T-cell (primary cell): ENCODE data around the gene ZWINT. TPM values are rescaled to one million over a fixed set of nuclear protein-coding genes. Genes with fewer than 3 reads are reported as not detected.

Experiments
- ATAC-seq, 4 experiments: fragments of 200-7000 bp in 3 of 4; fragments of 150-1000 bp in 1 of 4; cut with Tn5 transposase; replicated peaks in 1 of 4; 1 replicate in 3 of 4; 2 replicates in 1 of 4; pipeline ENCODE4 v1.10.0; 2021; ENCODE audit warnings: moderate library complexity in 3 of 4, mild to moderate bottlenecking in 2 of 4, moderate number of reproducible peaks in 1 of 4
- CTCF ChIA-PET, 2 donors: fragments of 300-600 bp; sonication (Branson Sonifier 250); formaldehyde crosslinking; loops; one replicate each; lab custom pipeline; 2022; ENCODE audit warnings: antibody characterized with exemption in 2 of 2; lab: Charles Lee
- POLR2A ChIA-PET, 2 donors: fragments of 300-600 bp; sonication (Branson Sonifier 250); formaldehyde crosslinking; loops; one replicate each; lab custom pipeline; 2022; ENCODE audit warnings: antibody characterized with exemption in 2 of 2; lab: Charles Lee
- DNase-seq, 35 experiments: peaks; one replicate each; pipeline versions ENCODE4 v3.0.0 to v3.0.0-alpha.2; 2013 to 2023
- H3K27ac ChIP-seq: one replicate; pipeline ENCODE4 v1.5.1; 2013; ENCODE audit warnings: low read length
- H3K27me3 ChIP-seq, 2 experiments: replicated peaks in 1 of 2; 1 replicate in 1 of 2; 2 replicates in 1 of 2; pipeline versions ENCODE4 v1.6.1 to v1.7.0; 2013; ENCODE audit warnings: low read length in 1 of 2, mixed read lengths in 1 of 2; ENCODE audit not compliant: control insufficient read depth in 2 of 2, insufficient read depth in 2 of 2; ENCODE audit errors: extremely low read depth in 1 of 2
- H3K36me3 ChIP-seq, 2 donors: 1 replicate in 1 of 2; 2 replicates in 1 of 2; pipeline versions ENCODE4 v1.6.1 to v1.7.0; 2013; ENCODE audit warnings: low read length in 1 of 2; ENCODE audit not compliant: control insufficient read depth in 2 of 2, insufficient read depth in 1 of 2; ENCODE audit errors: extremely low read depth in 1 of 2
- H3K4me1 ChIP-seq, 2 experiments: 1 replicate in 1 of 2; 2 replicates in 1 of 2; pipeline versions ENCODE4 v1.6.1 to v1.7.0; 2013; ENCODE audit warnings: low read length in 2 of 2, mixed read lengths in 1 of 2; ENCODE audit not compliant: insufficient read depth in 2 of 2, control insufficient read depth in 1 of 2; ENCODE audit errors: extremely low read depth in 1 of 2
- H3K4me3 ChIP-seq, 2 donors: 1 replicate in 1 of 2; 2 replicates in 1 of 2; pipeline versions ENCODE4 v1.5.1 to v1.7.0; 2013; ENCODE audit warnings: mild to moderate bottlenecking in 2 of 2, low read length in 1 of 2, moderate library complexity in 1 of 2; ENCODE audit not compliant: control insufficient read depth in 1 of 2; ENCODE audit errors: extremely low read depth in 1 of 2
- H3K9me3 ChIP-seq: 2 replicates; pipeline ENCODE4 v1.7.0; 2013
- H3K27ac Mint-ChIP-seq, 2 donors: one replicate each; pipeline ENCODE4 v1.8.0; 2020 to 2021; ENCODE audit warnings: mild to moderate bottlenecking in 2 of 2, mixed read lengths in 2 of 2
- H3K27me3 Mint-ChIP-seq, 2 donors: one replicate each; pipeline ENCODE4 v1.8.0; 2021 to 2022; ENCODE audit warnings: mixed read lengths in 2 of 2
- H3K36me3 Mint-ChIP-seq: one replicate; pipeline ENCODE4 v1.8.0; 2021; ENCODE audit warnings: mixed read lengths
- H3K4me1 Mint-ChIP-seq, 3 donors: one replicate each; pipeline ENCODE4 v1.8.0; 2020 to 2022; ENCODE audit warnings: mixed read lengths in 3 of 3, mild to moderate bottlenecking in 1 of 3
- H3K4me3 Mint-ChIP-seq, 3 donors: one replicate each; pipeline ENCODE4 v1.8.0; 2020 to 2022; ENCODE audit warnings: mild to moderate bottlenecking in 3 of 3, mixed read lengths in 3 of 3, moderate library complexity in 3 of 3
- H3K9me3 Mint-ChIP-seq, 3 donors: one replicate each; pipeline ENCODE4 v1.8.0; 2020 to 2022; ENCODE audit warnings: mixed read lengths in 3 of 3
- WGBS: methylation state at CpG from one replicate; pipeline ENCODE4 v1.1.5; 2013; ENCODE audit warnings: missing lambda C conversion rate; ENCODE audit not compliant: insufficient coverage; 5-methylcytosine and 5-hydroxymethylcytosine counted together
- total RNA-seq, 35 experiments: library from RNA in 6 of 35; stranded (reverse) in 6 of 35; fragments of 120-200 nt in 1 of 35; gene quantifications; one replicate each; pipeline versions ENCODE4 v1.2.1 to v1.2.4 and lab custom pipeline; 2013 to 2026

Gene ZWINT
- total RNA-seq, 5 donors from 2014 or later (not counting 1 experiment from before 2014, with no cell fraction given): 2.9 to 5.3 (median 3.4) TPM

GRCh38 chr10:56327118-56327517 is 33.9 kb downstream of the ZWINT start:
- no peaks in the 10 kb centered on the region for H3K4me1 Mint-ChIP-seq
- no peaks in the 10 kb centered on the region for H3K27me3 ChIP-seq
- H3K27ac ChIP-seq: no peak overlapping the region
- no peaks in the 10 kb centered on the region for H3K27me3 Mint-ChIP-seq
- H3K9me3 Mint-ChIP-seq: peaks cover 0 to 5% (median 0%) of the 10 kb centered on the region in 3 donors
- no peaks in the 10 kb centered on the region for H3K36me3 ChIP-seq
- no CpG with 5 or more reads among the region's 3 CpGs for WGBS
- ChIA-PET CTCF (no interaction called here), POLR2A (interaction anchor here in 1 of 2 donors (0.6 kb wide), 1 partner anchor 39 kb away, joined by 3 read pairs; no protein-coding TSS in a partner anchor)
- no peak overlapping the region for H3K4me3 Mint-ChIP-seq
- no peaks in the 10 kb centered on the region for H3K36me3 Mint-ChIP-seq
- ATAC-seq (no peak), DNase-seq (no peak)
- H3K4me3 ChIP-seq: no peak overlapping the region
- H3K9me3 ChIP-seq: no peaks in the 10 kb centered on the region
- H3K4me1 ChIP-seq: no peaks in the 10 kb centered on the region
- H3K27ac Mint-ChIP-seq: no peak overlapping the region

GRCh38 chr10:56319386-56319785 is 41.7 kb downstream of the ZWINT start:
- H3K4me3 Mint-ChIP-seq: no peak overlapping the region

GRCh38 chr10:56318816-56319215 is 42.2 kb downstream of the ZWINT start:
- ChIA-PET CTCF (no interaction called here), POLR2A (no interaction called here)
- ATAC-seq (no peak), DNase-seq (no peak)
- Histone ChIP-seq H3K9me3 (no peaks in the 10 kb centered on the region), H3K27ac (no peak overlapping the region), H3K27me3 (no peaks in the 10 kb centered on the region), H3K36me3 (no peaks in the 10 kb centered on the region), H3K4me3 (no peak overlapping the region), H3K4me1 (no peaks in the 10 kb centered on the region)
- Mint-ChIP-seq H3K27ac (no peak overlapping the region), H3K27me3 (no peaks in the 10 kb centered on the region), H3K4me3 (no peak overlapping the region), H3K36me3 (no peaks in the 10 kb centered on the region), H3K4me1 (no peaks in the 10 kb centered on the region), H3K9me3 (peaks cover 0 to 14% (median 0%) of the 10 kb centered on the region in 3 donors)
- 0% methylated on average over 1 of the region's 2 CpGs for WGBS

More at GRCh38 chr10:56319386-56319785, 41.7 kb downstream of the ZWINT start:
- H3K9me3 ChIP-seq: no peaks in the 10 kb centered on the region
- DNase-seq (no peak), ATAC-seq (no peak)
- Mint-ChIP-seq H3K9me3 (peaks cover 0 to 14% (median 0%) of the 10 kb centered on the region in 3 donors), H3K27me3 (no peaks in the 10 kb centered on the region), H3K36me3 (no peaks in the 10 kb centered on the region), H3K4me1 (no peaks in the 10 kb centered on the region), H3K27ac (no peak overlapping the region)
- POLR2A ChIA-PET: no interaction called here
- no peaks in the 10 kb centered on the region for H3K36me3 ChIP-seq
- CTCF ChIA-PET: no interaction called here
- H3K4me3 ChIP-seq: no peak overlapping the region
- H3K27ac ChIP-seq: no peak overlapping the region
- H3K27me3 ChIP-seq: no peaks in the 10 kb centered on the region
- H3K4me1 ChIP-seq: no peaks in the 10 kb centered on the region

DNA sequence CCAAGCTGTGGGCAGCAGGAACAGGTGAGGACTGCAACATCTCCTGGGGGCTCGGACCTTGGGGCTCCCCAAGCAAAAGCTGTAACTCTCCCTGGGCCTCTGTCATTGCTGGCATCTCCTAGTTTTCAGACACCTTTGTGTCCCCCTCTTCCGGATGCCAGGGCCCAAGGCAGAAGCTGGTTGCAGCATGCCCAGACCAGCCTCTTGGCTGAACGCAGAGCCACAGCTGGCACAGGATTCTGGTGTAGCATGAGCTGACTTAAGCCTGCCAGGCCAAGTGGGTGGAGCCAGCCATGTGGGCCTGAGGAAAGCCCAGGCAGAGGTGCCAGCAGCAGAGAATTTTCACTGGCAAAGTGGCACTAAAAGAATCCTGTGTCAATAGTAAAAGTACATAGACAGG is 43.5 kb downstream of the ZWINT start:
- ATAC-seq (no peak), DNase-seq (no peak)
- 56% methylated on average over 3 of the region's 3 CpGs for WGBS
- Histone ChIP-seq H3K4me1 (no peaks in the 10 kb centered on the region), H3K27ac (no peak overlapping the region), H3K36me3 (no peaks in the 10 kb centered on the region), H3K27me3 (no peaks in the 10 kb centered on the region), H3K4me3 (no peak overlapping the region), H3K9me3 (no peaks in the 10 kb centered on the region)
- CTCF ChIA-PET: no interaction called here
- Mint-ChIP-seq H3K27ac (no peak overlapping the region), H3K27me3 (no peaks in the 10 kb centered on the region), H3K9me3 (peaks cover 0 to 11% (median 0%) of the 10 kb centered on the region in 3 donors), H3K36me3 (no peaks in the 10 kb centered on the region), H3K4me1 (no peaks in the 10 kb centered on the region), H3K4me3 (no peak overlapping the region)
- POLR2A ChIA-PET: no interaction called here

- Histone ChIP-seq H3K4me1 (no peaks in the 10 kb centered on the region), H3K9me3 (no peaks in the 10 kb centered on the region), H3K4me3 (no peak overlapping the region), H3K27me3 (no peaks in the 10 kb centered on the region), H3K36me3 (no peaks in the 10 kb centered on the region), H3K27ac (no peak overlapping the region)
- ChIA-PET CTCF (no interaction called here), POLR2A (no interaction called here)
- H3K36me3 Mint-ChIP-seq: no peaks in the 10 kb centered on the region
- H3K9me3 Mint-ChIP-seq: peaks cover 0 to 9% (median 0%) of the 10 kb centered on the region in 3 donors
- H3K27me3 Mint-ChIP-seq: no peaks in the 10 kb centered on the region
- DNase-seq: no peak
- no peaks in the 10 kb centered on the region for H3K4me1 Mint-ChIP-seq
- H3K4me3 Mint-ChIP-seq: no peak overlapping the region
- ATAC-seq: no peak
- no peak overlapping the region for H3K27ac Mint-ChIP-seq
Measured at GRCh38 chr10:56316603-56317002, 44.5 kb downstream of the ZWINT start.
